Nucleus accumbens (tissue), 56 donors: ENCODE measurements around the gene CISH.
A peak's percentile ranks its signal among the peaks of the same experiment; 100 is the strongest.

ENCODE experiments used
- DNase-seq, 56 donors: peaks; one replicate each; lab custom pipeline; 2025; lab: John Stamatoyannopoulos, UW

The CISH gene

DNA sequence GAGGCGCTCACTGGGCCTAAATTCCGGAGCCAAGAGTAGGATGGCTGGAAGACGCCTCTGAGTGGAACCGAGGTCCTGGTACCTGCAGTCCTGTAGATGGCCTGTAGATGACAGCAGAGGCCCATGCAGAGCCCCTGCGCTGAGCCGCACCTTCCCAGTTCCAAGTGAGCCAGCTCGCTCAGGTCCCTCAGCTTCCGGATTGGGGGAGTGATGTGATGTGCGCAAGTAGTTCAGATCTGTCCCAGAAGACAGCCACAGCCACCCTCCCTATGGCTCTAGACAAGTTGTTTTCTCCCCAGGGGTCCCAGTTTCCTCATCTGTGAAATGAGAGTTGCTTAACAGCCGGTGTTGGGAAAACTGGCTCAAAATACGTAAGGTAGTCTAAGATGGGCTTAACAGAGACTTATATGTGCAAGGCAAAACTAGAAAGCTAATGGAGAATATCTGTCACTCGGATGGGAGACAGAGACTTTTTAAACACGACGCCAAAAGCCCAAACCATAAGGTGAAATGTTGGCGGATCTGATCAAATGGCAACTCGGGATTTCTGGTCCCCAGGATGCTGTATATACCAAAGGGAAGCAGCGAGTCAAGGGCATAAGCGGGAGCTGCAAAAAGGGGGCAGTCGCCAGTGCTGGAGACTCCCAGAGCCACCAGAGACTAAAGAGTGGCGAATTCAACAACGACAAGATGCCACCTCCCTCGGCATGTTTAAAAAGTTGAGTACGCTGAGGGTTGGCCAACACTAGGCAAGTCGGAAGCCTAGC lies 4.6 kb upstream of the CISH start:
- peak in 54 of 56 donors; percentile 29 to 89 (median 65) for DNase-seq

- no peak for DNase-seq
Observed at GRCh38 chr3:50615190-50615589, 3.6 kb upstream of the CISH start.

DNA sequence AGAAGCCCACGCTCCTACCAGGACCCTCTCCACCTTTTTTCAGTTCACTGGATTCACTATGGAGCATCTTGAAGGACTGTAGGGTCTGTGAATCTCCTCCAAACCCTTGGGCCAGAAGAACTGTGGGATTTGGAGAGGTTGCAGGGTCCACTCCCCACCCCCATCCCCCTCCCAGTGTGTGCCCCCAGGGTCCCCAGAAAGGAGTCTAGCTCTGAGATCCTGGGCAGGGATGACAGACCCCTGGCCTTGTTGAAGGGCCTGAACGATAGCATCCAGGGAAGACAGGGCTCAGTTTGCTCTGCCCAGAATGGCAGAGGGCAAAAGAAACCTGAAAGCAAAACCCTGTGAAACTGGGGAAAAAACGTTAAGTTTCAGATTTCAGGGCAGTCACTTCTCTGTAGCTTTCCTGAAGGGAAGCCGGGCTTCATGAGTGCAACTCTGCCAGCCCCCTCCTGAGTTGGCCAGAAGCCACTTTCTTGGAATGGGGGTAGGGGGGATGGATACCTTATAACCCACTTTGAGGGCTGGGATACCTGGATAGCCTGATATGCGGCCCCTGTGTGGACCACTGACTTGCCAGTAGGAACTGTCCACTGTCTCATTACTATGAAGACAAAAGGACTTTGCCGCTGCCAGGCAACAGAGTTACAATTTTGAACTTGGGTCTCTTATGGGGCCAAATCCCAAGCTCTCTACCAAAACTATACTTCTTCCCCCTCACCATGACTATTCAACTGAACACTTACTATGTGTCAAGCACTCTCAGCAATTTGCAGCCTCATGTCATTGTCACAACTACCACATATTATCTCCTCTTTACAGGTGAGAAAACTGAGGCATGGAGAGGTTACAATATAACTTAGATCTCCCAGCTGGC lies 1.6 kb upstream of the CISH start:
- DNase-seq: no peak

DNA sequence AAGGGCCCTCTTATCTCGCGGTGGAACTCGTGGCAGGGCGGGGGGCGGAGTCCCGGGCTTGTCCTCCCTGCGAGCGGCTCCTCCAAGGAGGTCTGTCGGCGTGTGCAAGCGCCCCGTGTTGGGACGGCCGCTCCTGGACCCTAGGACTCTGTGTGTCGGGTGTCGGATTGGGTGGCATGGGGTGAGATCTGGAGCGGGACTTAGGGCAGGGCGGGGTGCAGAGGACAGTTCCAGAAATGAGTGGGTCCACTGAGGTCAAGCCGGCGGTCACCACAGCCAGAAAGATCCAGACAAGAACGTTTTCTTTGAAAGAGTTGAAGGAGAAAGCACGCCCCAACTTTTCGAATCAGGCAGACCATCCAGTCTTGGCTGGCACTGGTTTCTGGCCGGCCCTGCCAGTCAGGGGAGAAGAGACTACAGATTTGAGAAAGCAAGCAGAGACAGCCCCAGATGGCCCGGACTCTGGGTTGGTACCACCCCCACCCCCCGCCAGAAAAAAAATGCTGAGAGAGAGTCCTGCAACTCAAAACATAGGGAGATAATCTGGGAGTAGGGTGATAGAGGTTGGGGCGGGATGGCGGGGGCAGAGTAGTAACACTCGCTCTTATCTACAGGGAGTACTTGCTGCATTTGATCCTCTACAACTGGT lies 784 bp upstream of the CISH start:
- DNase-seq: no peak

DNA sequence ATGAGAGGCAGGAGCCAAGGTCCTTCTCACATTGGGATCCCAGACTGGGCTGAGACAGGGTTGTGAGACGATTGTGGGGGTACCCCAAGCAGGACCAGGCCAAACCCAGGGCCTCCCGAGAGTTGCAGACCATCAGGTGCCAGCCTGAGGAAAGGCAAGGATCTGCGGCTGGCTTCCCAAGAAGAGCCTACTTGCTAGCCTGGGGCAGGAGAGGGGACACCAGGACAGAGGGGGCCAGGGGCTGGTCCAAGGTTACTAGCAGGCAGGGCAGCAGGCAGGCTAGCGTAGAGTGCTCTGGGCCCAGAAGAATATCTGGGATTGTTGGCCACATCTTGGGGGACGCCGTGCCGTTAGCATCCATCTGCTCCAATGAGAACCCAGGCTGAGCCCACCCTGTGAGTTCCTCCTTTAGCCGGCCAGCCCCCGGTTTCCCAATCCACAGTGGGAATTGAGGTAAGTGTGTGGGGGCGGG lies 546 bp downstream of the CISH start:
- no peak for DNase-seq

GRCh38 chr3:50610181-50610971 lies 1.2 kb downstream of the CISH start:
- DNase-seq: no peak

DNA sequence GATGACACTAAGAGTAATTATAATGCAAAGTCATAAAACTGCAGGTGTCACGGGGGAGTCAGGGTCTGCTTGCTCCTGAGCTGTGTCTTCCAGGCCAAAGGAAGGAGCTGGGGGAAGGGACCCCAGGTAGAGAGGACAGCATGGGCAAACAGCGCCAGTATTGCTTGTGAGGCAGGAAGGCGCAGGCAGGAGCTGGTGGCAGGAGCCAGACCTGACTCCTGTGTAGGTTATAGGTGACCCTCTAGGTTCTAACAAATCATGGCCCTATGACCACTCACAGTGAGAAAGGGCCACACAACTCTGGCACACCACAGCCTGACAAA lies 1.9 kb downstream of the CISH start:
- no peak for DNase-seq

- DNase-seq: no peak
Observed at GRCh38 chr3:50609071-50609762, 2.4 kb downstream of the CISH start.

GRCh38 chr3:50608278-50608677 lies 3.3 kb downstream of the CISH start:
- DNase-seq: no peak

DNA sequence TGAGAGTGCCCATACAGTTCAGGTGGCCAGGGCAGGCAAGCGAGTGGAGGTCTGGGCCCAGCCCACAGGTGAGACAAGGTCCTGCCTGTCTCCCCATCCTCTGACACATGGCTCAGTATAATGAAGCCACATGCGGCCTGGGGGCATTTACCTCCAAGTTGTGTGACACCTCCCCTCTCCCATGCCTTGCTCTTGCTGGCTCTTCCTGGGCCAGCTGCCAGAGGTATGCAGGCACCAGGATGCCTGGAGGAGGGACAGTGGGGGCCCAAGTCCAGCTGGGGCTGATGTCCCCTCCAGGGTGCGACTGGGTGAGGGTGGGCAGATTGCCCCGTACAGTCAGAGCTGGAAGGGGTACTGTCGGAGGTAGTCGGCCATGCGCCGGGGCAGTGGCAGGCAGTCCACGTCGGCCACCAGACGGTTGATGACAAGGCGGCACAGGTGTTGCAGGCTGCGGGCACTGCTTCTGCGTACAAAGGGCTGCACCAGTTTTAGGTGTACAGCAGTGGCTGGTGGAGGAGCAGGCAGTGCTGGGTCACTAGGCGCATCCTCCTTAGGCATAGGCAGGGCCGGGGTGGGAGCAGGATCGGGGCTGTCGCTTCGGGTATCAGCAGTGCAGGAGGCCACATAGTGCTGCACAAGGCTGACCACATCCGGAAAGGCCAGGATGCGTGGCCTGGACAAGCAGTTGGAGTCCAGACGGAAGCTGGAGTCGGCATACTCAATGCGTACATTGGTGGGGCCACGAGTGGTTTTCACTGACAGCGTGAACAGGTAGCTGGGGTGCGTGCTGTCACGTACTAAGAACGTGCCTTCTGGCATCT lies 4.1 kb downstream of the CISH start:
- DNase-seq: no peak

GRCh38 chr3:50606596-50606995 lies 5.0 kb downstream of the CISH start:
- no peak for DNase-seq

DNA sequence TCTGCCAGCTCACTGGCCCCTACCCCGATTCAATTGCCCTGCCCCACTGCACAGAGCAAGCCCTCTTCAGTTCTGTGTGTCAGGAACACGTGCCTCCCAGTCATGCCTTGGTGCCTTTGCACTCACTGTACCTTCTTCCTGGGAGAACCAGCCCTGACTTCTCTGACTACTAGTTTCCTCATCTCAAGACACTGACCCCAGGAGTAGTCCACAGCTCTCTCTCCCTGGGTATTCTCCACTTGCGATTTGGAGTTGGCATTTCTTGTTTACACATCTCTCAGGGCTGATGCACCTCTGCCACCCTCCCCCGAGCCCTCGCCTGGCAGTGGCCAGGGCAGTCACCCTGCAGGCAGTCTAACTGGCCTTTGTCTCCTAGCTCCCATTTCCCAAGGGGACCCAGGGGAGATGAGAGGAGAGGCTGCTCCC lies 5.7 kb downstream of the CISH start:
- DNase-seq: no peak

- no peak for DNase-seq
Observed at GRCh38 chr3:50604628-50605588, 6.7 kb downstream of the CISH start.

- no peak for DNase-seq
Observed at GRCh38 chr3:50604110-50604621, 7.4 kb downstream of the CISH start.

GRCh38 chr3:50603261-50604109 lies 8.1 kb downstream of the CISH start:
- DNase-seq: no peak

- no peak for DNase-seq
Observed at GRCh38 chr3:50602595-50603191, 8.9 kb downstream of the CISH start.
